Epidermal melanocyte (primary cell): ENCODE data around the gene BBS9.
A peak's percentile ranks its signal among the peaks of the same experiment; 100 is the strongest.

Experiments
- DNase-seq: peaks from one replicate; pipeline ENCODE4 v3.0.0; 2011; ENCODE audit warnings: low spot score; ENCODE audit not compliant: insufficient read length

BBS9 gene

DNA sequence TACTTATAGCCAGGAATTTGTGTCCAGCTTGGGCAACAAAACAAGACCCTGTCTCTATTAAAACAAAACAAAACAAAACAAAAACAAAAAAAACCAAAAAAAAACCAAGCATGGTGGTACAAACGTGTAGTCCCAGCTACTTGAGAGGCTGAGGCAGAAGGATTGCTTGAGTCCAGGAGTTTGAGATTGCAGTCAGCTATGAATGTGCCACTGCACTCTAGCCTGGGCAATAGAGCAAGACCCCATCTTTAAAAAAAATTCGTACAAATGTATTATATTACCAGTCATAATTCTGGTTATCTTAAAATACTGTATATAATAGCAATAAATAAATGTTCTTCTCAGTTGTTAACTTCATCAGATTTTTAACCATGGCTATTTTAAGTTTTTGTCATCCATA, 2.3 kb upstream of the BBS9 start:
- DNase-seq: no peak

DNA sequence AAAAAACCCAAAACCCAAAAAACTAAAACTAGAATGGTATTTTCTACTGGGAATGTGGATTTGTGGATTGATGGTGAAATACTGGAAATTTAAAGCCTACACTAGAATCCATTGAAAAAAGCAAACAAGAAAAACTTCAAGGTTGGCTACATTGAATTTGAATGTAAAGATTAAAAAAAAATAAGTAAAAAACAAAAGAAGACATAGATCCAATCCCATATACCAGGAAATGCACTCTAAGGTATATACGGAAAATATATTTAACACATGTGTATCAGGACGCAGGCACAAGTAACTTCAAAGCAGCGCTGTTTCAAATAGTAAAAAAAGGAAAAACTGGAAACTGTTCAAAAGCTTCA, 754 bp upstream of the BBS9 start:
- DNase-seq: no peak

GRCh38 chr7:33129806-33130153, 416 bp downstream of the BBS9 start:
- DNase-seq: no peak

GRCh38 chr7:33130184-33130583, 820 bp downstream of the BBS9 start:
- no peak for DNase-seq

DNA sequence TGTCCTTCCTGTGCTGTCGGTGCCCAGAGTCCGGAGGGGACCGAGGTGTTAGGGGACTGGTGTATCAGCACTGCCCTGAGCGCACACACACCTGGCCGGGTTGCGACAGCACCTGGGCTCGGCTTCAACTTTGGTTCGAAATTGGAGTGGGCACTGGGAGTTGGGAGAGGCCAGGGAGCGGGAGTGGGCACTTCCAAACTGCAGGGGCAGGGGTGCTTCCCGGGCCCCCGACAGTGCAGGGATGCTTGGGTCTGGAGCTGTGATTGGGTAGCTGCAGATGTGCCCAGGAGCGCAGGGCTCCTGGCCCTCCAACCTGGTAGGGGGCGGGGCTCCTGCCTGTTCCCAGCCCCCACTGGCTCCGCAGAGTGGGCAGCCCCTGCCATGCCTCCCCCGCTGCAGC, 7.7 kb downstream of the BBS9 start:
- no peak for DNase-seq

DNA sequence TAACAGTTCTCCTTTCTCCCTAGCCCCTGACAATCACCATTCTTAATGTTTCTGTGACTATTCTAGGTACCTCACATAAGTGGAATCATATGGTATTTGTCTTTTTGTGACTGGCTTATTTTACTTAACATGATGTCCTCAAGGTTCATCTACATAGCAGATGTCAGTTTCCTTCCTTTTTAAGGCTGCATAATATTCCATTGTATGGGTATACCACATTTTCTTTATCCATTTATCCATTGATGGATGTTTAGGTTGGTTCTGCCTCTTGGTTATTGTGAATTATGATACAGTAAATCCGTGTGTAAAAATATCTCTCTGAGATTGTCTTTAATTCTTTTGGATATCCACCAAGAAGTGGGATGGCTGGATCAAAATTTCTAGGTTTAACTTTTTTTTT, 13.2 kb downstream of the BBS9 start:
- DNase-seq: no peak

GRCh38 chr7:33143996-33144718, 14.8 kb downstream of the BBS9 start:
- DNase-seq: no peak

DNA sequence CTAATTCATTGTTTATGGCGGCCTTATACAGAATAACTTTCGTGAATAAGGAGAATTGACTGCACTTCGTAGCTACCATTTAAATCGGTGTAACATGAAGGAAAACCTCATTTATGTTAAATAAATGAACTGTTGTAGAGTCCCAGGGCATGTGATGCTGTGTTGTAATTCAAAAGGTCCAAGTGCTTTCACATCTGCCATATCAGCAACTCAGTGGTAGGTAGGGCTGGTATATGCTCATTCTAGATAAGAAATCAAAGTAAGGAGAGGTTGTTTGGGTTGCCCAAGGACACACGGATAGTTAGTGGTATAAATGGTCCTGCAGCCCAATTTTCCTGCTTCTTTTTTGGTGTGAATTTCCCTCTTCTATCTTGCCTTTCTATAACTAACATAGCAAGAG, 15.8 kb downstream of the BBS9 start:
- DNase-seq: no peak

- no peak for DNase-seq
Observed at GRCh38 chr7:33152087-33152486, 22.7 kb downstream of the BBS9 start.

GRCh38 chr7:33155811-33156210, 26.4 kb downstream of the BBS9 start:
- no peak for DNase-seq

GRCh38 chr7:33156441-33156840, 27.1 kb downstream of the BBS9 start:
- DNase-seq: no peak

DNA sequence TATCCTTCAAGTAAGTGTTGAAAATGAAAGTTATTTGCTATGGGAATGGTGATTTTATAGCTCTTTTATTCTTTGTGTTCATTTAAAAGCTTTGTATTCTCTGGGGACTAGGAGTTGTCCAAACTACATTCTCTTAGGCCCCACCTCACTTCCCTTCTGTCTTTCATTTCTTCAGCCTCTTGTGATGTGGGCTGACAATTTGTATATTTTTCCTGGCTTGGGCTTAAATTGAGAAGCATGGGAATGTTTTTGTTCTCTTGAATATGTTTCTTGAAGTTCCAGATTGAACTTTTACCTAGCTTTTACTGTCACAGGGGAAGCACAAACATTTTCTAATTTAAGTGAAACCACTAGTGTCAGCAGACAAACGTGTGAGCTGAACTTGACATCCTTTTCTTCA, 27.9 kb downstream of the BBS9 start:
- no peak for DNase-seq

GRCh38 chr7:33157781-33158180, 28.4 kb downstream of the BBS9 start:
- no peak for DNase-seq

- no peak for DNase-seq
Observed at GRCh38 chr7:33177876-33178275, 48.5 kb downstream of the BBS9 start.

DNA sequence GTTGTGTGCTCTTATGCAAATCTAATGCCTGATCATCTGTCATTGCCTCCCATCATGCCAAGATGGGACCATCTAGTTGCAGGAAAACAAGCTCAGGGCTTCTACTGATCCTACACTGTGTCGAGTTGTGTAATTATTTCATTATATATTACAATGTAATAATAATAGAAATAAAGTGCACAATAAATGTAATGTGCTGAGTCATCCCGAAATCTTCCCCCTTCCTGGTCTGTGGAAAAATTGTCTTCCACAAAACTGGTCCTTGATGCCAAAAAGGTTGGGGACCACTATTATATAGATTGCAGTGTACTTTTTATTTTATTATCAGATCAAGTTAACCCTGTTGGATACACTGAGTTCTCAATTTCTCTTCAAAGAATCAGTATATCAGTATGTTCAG, 50.2 kb downstream of the BBS9 start:
- DNase-seq: no peak

DNA sequence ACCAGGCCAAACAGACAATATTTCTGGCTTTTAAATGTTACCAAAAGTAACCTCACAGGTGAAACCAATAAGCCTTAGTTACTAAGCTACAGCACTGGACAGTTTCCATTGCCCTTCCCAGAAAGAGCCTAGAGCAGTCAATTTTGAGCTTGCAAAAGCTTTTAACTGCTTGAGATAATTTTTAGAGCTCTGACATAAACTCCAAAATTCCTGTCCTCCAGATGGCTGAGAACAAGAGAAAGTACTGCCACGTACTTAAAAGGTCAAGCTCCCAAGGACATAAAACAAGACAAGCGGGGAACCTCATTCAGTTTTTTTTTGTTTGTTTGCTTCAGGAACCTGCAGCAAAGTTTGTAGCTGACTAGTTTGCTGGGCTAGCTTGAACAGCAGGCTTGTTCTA, 54.1 kb downstream of the BBS9 start:
- no peak for DNase-seq

DNA sequence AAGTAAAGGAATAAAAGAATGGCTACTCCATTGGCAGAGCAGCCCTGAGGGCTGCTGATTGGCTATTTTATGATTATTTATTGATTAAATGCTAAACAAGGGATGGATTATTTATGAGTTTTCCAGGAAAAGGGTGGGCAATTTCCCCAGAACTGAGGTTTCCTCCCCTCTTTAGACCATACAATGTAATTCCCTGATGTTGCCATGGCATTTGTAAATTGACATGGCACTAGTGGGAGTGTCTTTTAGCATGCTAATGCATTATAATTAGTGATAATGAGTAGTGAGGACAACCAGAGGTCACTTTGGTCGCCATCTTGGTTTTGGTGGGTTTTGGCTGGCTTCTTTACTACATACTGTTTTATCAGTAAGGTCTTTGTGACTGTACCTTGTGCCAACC, 55.5 kb downstream of the BBS9 start:
- no peak for DNase-seq

GRCh38 chr7:33185786-33186185, 56.4 kb downstream of the BBS9 start:
- DNase-seq: peak; percentile 46

DNA sequence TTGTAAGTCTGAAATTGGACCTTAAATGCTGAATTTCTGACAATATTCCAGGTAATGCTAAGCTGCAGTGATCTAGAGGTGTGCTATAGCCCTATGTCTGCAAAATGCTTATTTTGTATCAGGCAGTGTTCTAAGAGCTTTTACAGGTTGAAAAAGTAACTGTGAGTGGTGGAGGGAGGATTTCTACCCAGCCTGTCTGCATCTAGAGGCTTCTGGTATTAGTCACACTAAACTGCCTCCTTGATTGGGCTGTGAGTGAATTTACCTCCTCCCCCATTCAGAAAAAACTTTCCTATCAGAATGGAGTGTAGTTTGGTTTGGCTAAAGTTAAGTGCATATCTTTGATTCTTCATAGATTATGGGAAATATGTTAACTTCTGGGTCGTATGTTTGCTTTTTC, 56.8 kb downstream of the BBS9 start:
- DNase-seq: no peak

DNA sequence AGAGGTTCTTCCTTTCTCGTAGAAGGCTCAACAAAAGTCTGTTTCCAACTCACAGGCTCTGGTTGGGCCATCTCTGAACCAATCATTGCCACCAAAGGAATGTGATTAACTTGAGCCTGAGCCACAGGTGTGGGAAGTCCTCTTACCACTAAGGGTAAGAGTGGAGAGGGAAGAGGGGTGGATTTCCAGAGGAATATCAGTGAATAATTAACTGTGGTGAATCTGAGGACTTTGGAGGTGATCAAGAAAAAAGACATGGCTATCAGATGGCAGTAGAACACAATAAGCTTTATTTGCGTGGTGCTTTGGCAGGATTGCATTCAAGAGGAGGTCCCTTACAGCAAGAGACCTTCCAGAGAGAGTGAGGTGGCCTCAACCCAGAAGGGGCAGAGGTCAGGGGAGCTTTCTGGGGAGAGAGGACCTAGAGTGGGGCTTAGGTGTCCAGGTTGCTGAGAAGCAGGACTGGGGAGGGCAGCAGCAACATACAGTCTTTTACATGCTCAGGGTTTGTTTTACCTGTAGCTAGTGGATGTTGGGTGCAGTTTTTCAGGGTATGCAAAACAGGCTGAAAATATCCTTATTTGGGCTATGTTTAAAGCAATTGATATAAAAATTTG, 61.4 kb downstream of the BBS9 start:
- DNase-seq: no peak

DNA sequence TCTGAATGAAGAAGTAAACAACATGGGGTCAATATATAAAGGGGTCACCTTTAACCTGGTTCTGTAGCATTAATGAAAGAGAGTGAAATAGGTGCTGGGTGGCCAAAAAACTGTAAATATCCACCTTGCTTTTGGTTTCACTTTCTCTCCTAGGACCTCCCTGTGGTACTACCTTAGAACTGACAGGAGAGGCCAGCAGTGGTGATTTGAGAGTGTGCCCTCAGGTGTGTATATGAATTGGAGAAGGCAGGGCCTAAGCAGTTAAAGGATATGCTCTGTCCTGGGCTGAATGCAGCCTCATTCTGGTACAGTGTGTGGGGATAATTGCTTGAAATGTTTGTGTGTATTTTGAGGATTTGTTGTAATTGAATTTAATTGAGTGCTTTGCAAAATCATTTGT, 62.0 kb downstream of the BBS9 start:
- DNase-seq: no peak

DNA sequence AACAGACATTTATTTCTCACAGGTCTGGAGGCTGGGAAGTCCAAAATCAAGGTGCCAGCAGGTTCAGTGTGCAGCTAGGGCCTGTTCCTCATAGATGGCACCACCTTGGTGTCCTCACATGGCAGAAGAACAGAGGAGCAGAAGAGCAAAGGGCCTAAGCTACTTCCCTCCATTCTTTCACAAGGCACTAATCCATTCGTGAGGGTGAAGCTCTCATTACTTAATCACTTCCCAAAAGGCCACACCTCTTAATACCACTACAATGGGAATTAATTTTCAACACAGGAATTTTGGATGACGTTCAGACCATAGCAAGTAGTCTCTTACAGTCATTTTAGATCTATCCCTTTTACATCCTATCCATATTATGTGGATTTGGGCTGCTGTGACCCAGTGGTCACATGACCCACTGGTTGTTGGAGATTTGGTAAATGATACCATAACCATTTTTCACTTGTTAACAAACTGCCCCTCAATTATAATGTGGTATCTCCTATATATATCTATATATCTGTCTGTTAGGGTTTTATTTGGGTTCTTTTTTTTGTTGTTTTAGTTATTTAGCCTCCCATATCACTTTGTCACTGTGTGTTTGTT, 63.4 kb downstream of the BBS9 start:
- DNase-seq: no peak

- DNase-seq: no peak
Observed at GRCh38 chr7:33193308-33193864, 64.0 kb downstream of the BBS9 start.
